ENCODE results near the gene SCIN.

DNA sequence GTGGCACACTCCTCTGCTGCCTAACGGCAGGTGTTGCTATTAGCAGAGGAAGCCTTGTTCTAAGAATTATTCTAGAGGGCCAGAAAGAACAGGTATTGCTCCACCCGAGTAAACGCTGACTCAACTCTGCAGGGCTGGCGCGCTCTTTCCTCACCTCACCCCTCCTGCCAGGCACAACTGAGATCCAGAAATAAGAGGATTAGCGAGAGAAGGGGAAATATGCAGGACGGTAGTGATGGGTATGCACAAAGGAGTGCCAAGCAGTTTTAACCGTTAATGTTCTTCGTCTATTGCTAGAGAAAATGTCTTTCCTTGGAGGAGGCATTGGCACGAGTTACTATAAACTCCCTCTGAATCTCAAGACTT, 369 bp upstream of the SCIN start:
- TF ChIP-seq, protein P1, sequence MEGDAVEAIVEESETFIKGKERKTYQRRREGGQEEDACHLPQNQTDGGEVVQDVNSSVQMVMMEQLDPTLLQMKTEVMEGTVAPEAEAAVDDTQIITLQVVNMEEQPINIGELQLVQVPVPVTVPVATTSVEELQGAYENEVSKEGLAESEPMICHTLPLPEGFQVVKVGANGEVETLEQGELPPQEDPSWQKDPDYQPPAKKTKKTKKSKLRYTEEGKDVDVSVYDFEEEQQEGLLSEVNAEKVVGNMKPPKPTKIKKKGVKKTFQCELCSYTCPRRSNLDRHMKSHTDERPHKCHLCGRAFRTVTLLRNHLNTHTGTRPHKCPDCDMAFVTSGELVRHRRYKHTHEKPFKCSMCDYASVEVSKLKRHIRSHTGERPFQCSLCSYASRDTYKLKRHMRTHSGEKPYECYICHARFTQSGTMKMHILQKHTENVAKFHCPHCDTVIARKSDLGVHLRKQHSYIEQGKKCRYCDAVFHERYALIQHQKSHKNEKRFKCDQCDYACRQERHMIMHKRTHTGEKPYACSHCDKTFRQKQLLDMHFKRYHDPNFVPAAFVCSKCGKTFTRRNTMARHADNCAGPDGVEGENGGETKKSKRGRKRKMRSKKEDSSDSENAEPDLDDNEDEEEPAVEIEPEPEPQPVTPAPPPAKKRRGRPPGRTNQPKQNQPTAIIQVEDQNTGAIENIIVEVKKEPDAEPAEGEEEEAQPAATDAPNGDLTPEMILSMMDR (conservative IDR thresholded peaks at IDR 0.05; ENCODE audit: low read length), result no peak
- no peak for TF ChIP-seq EZH2phosphoT487 (IDR thresholded peaks at IDR 0.05; ENCODE audit: borderline replicate concordance, low read depth, low read length)
